HG03025 (cell line): ENCODE results near the gene TFPI.
A peak's percentile ranks its signal among the peaks of the same experiment; 100 is the strongest.

Experiments used
- ATAC-seq: cut with Tn5 transposase; IDR thresholded peaks from one replicate; pipeline ENCODE4 v1.9.1; 2021; ENCODE audit warnings: mild to moderate bottlenecking, moderate library complexity; ENCODE audit not compliant: unreplicated experiment, low FRiP score

TFPI gene

DNA sequence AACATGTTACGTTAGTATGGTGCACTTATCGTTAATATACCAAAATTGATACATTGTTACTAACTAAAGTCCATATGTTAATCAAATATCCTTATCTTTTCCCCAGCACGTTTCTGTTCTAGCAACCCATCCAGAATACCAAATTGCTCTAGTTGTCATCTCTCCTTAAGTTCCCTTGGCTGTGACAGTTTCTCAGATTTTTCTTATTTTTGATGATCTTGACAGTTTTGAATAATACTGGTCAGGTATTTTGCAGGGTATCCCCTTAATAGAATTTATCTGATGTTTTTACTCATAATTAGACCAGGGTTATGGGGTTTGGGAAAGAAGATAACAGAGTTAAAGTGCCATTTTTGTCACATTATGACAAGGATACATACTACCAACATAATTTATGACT is 47.8 kb downstream of the TFPI start:
- ATAC-seq = no peak

DNA sequence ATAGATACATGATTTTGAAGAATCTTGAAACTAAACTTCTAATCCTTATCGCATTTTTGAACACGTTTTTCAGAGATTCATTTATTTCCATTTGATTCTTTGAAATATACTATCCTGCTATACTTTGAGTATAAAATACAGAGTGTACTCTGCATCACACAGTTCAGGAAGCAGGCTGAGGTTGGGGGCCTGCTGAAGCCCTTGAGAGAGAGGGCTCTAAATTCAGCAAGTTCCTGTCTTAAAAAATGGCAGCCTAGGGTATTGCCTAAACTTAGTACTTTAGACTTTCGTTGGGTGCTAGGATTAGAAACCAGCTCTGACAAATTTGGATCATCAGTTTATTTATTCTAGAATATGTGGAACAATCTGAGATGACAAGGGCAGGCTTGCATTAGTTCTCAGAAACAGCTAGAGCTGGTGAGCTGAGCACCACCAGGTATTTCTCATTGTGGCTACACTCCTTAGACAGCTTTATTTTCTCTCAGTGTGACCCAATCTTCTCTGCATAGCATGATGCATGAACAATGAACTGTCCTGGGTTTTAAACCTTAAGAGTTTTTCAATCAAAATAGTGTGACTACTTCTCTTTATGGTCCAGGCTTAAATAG is 49.1 kb downstream of the TFPI start:
- no peak for ATAC-seq

DNA sequence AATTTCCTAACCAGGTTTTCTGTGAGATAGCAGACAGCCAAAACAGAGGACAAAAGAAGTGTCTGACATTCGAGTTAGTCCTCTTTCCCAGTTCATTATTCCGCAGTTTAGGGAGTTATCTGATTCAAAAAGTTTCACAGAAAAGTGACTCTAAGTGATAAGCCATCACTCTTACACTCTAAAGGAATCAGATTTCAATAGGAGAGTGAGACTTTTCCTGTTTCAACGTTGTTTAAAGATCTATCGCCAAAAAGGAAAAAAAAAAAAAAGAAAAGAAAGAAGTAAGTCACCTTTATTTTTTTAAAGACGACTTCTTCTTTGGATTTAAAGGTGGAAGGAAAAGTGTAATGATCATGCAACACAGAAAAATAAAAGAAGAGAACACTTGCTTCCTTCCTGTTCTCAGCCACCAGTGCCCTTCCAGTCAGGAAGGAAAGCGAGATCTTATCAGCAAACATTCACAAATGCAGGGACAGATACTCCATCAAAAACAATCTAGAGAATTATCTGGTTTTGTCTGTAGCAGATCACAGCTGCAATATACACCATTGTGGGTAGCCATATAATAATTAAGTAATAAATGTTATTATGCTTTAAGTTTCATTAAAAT is 49.8 kb downstream of the TFPI start:
- ATAC-seq = no peak

DNA sequence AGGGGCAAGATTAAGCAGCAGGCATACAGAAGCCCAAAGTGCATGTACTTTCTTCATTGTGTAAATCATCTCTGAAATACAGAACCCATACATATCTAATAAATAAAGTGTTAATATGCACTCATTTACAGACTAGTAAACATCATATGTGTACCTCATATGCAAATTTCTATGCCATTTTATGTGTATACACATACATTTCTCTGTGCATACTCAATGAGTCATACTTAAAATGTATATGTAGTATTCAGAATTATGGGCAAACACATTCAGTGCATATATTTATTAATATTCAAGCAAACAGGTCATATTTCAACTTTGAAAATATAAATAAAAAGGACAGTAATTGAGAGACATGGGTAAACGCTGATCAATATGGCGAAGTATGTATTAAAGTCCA is 50.5 kb downstream of the TFPI start:
- no peak for ATAC-seq

DNA sequence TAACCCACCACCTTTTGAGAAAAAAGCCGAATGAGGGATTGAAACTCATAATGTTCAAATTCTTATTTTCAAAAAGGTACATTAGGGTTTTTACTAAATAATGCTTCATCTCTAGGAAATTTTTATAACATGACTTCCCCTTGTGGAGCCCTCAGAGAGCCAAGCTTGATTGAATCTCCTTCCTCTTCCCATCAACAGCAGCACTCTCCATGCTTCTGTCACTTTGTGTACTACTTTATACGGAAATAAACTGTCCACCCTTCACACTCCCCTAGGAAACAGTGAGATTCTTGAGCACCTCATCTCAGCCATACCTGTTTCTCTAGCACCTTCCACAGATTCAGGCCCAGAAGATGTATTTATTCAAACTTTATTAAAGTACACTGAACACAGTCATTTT is 51.8 kb downstream of the TFPI start:
- ATAC-seq = no peak

DNA sequence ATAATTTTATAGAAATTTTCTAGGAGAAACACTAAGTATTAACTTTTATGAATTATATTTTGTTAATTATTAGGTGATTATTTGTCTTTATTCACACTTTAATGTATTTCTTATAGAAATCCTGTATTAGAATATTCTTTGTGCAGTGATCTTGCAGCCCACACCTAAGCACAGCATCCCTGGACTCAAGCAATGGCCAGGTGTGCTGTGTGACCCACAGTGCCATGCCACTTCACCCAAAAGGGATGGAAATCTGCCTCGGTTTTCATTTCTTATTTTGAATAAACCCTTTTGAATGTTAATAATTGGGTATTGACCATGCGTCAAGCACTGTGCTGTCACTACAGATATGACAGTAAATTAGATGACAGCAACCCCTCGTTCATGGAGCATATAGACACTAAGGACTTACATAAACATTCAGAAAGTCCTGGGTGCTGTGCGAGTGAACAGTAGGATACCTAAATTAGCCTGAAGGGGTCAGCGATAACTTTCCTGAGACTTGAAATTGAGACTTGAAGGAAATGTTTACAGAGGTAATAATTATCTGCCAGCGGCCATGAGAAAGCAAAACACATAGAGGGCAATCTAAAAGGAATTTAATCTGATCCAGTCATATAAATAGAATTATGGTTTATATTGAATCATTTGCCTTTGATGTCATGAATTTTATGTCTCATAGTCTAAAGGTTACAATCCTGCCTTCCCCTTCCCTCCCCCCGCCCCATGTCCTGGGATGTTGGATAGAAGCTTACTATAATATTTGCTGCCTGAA is 53.5 kb downstream of the TFPI start:
- ATAC-seq = no peak

DNA sequence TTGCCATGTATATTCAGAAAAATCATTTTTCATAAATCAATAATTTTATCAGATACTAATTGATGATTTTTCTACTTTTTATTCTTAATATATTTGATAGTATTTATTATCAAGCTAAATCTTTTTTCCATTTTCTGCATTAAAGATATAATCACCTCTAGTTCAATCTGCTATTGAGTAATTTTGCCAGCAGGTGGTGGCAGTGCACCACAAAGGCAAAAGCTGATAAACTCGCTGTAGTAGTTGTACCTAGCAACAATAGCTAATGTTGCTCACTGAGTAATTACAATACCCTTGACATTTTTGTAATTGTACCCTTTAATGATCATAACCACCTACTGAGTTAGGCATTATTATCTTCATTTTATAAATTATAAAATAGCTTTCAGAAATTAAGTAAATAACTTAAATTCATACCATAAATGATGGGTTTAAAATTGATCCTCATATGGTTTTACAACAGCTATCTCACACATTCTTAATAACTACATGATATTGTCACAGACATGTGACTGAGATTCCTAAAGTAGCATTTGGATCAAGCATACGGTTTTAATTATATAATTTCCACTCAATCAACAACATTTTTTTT is 54.2 kb downstream of the TFPI start:
- ATAC-seq = peak; percentile 86

DNA sequence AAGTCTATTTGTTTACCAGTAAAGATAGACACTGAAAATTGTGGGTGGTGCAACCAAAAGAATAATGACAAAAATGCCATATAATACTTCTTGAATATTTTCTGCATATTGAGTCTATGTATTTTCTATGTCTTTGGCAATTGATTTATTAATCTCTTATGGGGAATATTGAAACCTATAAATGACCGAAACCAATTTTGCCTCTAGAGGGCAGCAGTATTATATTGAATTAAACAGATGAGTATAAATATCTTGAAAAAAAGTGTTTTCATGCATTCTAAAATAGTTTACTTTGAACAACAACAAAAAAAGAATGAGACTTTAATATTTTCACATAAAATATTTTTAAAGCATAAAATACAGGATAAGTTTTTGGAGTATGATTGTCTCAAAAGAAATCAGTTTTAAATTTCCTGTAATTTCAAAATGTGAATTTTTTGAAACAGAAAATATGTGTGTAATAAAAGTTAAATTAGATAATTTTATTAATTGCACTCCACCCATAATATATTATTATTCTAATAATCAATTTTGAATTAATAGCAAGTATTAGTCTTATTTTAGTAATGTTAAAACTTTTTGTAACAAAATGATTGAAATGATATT is 56.3 kb downstream of the TFPI start:
- ATAC-seq = no peak

DNA sequence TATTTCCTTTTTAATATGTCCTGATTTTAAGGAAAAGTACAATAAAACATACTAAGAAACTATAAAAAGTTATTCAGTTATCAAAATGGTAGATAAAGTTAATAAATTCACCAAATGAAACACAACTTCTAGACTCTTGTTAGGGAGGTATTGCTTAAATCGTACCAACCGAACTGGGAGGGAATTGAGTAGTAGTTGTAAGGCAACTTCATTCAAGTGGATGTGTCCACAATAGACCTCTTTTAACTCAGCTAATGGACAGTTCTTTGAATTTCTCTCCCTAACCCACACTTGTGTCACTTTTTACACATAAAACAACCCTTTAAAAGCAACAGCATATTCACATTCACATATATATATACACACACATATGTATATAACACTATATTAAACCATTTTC is 57.1 kb downstream of the TFPI start:
- no peak for ATAC-seq

DNA sequence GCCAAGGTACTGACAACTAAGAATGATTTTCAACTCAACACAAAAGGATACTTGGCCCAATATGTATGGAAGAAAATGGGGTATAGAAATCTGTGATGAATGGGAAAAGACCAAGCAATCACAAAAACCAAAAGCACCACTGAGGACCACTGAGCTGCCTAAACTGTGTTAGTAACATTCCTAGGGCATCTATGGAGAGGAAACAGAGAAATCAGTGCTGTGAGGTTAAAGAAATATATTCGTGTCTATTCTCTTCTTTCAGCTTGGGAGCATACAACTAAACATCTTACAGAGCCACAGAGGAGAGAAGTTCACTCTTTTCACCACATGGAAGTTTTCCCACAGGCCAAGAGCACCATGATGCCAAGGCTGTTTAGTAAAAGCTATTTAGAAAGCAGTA is 58.9 kb downstream of the TFPI start:
- ATAC-seq = no peak

DNA sequence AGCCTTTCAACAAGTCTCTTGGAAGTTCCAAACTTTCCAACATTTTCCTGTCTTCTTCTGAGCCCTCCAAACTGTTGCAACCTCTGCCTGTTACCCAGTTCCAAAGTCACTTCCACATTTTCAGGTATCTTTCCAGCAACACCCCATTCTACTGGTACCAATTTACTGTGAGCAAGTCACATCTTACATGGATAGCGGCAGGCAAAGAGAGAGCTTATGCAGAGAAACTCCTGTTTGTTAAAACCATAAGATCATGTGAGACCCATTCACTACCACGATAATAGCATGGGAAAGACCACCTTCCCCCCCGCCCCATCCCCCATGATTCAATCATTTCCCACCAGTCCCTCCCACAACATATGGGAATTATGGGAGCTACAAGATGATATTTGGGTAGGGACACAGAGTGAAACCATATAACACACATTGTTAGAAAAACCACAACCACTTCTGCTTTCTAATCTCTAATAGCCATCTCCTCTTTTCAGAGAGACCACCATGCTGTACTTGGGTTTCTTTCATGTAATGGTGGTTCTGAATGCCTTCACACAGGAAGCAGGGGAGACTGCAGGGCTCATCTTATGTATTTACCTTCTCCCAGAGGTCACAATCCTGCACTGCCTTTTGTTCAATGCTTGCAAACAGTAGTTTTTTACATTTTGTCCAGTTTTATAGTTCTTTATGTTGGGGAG is 60.2 kb downstream of the TFPI start:
- no peak for ATAC-seq

DNA sequence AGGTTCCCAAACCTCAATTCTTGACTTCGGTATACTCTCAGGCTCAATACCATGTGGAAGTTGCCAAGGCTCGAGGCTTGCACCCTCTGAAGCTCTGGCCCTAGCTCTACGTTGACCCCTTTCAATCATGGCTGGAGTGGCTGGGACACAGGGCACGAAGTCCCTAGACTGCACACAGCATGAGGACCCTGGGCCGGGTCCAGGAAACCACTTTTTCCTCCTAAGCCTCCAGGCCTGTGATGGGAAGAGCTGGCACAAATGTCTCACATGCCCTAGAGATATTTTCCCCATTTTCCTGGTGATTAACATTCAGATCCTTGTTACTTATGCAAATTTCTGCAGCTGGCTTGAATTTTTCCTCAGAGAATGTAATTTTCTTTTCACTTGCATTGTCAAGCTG is 61.1 kb downstream of the TFPI start:
- no peak for ATAC-seq

DNA sequence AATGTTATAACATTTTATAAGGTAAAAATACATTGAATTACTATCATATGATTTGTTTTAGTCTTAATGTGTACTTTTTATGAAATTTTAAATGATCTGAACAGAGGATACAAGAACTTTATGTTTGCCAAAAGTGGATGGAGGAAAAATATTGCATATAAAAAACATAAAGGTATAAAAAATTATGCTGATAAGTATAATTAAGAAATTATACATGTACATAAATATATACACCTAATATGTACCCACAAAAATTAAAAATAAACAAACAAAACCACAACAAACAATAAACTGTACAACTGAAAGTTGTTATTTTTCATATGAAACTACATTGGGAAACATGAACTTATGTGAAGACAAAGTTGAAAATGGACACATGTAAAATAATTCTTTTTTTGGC is 68.0 kb downstream of the TFPI start:
- no peak for ATAC-seq

DNA sequence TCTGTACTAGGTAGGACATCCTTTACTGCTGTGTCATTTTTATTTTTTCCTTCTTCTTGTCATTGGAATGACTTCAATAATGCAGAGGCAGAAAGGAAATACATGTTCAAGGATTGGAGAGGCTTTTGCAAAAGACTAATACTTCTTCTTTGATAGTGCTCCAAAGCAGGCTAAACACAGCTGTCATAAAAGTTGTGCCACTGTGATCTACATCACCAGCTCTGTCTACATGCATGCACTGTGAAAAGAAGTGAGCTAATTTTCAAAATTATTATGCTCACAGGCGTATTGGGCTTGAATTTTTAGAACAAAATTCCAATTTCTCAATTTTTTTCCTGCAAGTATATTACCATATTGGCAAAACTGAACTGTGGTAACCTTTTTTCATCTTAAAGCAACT is 68.7 kb downstream of the TFPI start:
- no peak for ATAC-seq

DNA sequence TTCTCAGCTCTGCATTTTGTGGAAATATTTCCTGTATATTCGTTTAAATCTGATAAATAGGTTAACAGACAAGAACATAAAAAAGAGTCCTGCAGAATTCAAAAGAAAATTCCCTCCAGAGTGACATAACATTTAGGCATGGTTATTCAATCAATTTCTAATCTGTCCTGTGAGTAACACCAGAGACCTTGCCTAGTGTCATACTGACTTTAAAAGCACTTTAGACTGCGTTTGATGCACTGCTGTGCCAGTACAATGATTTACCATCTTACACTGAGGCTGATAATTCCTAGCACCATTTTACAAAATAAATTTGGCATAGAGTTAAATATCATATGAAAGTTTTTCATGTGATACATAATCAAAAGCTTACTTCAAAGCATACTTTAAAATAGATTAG is 70.7 kb downstream of the TFPI start:
- no peak for ATAC-seq

DNA sequence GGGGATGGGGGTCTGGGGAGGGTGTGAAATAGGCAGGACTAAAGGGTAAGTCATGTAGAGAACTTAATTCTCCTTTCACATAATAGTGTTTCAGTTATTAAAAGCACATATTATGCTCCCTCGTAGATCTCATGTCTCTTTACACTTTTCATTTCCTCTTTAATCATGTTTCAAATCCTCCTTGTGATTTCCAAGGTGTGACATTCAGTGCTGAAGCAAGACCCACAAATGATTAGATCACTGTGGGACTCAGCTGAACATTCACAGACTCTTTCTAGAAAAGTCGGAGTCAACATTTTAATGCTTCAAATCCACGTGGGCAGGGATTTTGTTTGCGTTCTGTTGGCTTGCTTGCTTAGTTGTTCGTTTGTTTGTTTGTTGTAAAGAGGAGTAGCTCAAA is 71.4 kb downstream of the TFPI start:
- ATAC-seq = peak; percentile 82

DNA sequence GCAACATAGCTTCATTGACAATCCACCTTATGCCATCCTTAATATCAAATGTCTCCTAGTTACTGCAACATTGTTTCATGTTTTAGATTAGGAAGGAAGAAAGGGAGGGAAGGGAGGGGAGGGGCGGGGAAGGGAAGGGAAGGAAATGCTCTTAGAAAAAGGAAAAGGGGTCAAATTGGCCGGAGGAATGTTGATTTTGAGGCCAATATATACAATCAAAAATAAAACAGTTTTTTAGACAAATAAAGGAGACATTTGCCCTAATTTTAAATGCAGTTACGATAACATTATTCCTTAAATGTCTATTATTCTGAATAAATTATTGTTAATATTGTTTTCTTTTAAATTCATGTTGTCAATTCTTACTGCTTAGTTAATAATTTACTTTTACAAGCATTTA is 72.7 kb downstream of the TFPI start:
- ATAC-seq = no peak

DNA sequence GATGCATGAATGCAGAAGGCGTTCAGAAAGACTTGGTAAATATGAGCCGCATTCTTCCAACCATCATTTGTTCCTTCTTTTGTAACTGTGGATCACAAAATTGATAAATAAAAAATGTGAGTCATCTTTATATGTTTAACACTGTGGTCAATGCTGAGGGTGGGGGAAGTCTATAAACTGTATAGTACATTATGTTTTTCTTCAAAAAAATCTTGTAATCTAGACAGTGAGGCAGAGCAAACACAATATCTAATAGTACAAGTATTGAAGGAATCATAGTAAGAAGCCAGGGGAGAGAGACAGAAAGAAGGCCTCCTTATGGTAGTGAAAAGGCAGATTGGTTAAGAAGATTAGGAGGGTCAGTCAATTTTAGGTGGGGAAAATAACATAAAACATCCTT is 75.5 kb downstream of the TFPI start:
- no peak for ATAC-seq

DNA sequence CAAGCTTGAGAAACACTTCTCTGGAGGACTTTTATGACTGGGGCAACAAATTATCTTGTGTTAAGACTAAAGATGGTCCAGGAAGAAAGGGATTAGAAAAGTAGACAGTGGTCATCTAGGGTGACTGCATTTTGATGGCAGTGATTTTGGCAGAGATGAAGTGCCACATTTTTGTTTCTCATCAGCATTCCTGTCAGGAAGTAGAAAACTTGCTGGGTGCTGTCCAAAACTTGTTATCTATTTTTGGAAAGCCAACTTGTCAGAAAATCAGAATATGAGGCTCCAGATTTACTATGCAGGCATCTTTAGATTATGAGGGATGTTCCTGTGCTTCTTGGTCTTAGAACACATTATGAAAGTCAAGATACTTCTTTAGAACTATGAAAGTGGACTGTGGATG is 77.2 kb downstream of the TFPI start:
- ATAC-seq = no peak

DNA sequence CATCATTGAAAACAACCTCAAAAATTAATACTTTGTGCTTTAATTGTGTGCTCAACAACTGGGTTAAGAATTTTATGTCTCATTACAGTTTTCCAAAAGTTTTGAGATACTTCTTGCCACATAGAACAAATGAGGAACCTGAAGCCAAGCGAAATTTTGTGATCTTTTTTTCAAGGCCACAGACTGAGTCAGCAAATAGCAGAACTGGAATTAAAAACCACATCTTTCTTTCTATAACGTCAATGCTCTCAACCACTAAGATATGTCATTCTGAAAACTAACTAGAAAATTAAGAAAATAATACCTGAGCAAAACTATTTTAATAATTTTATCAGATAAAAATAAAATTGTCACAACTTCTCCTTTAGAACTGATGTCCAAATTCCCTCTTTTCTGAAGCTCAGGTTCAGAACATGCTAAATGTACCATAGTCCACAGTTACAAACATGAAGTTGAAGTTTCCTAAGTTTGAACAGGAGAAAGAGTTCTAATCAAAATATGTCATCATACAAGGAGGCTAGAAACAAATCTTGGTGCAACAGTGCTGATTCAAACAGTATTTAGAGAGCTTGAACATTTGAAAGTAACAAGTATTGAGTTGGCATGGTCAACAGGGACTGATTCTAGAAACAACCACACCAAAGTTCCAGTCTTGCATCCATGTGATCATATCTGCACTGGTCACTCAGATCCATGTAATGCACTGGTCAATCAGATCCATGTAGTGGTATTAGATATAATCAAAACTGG is 78.6 kb downstream of the TFPI start:
- ATAC-seq = peak; percentile 87
